ENCODE data around the gene ADGRF4.
"Not testable (repeated sequence)": the region's sequence is repeated elsewhere in the genome, so short reads cannot be mapped to it uniquely, and the experiment has no call there.

Gene ADGRF4

DNA sequence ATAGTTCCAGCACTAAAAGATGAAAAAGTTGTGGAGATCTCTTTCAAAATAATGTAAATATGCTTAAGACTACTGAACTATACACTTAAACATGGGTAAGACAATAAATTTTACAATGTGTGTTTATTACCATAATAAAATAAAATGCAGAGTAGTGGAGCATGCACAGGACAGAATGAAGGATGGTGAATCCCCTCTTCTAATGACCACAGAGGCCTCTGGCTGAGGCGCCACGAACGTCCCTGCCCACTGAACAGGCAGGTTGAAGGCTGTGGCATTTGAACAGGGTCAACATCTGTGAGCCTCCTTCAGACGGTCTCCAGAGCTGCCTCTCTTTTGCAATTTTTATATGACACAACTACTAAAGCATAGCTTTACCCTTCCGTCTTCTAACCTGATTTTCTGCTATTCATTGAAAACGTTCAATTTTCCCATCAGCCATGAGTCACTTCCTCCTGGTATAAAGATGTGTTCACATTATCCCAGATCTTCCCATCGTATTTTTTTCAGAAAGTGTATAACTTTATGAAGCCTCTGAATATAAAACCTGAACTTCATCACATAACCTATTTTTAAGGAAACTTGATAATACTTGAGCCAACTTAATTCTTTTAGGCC lies 37.8 kb downstream of the ADGRF4 start:
- no peak for DNase-seq

GRCh38 chr6:47737406-47737805 lies 39.0 kb downstream of the ADGRF4 start:
- no peak for DNase-seq

DNA sequence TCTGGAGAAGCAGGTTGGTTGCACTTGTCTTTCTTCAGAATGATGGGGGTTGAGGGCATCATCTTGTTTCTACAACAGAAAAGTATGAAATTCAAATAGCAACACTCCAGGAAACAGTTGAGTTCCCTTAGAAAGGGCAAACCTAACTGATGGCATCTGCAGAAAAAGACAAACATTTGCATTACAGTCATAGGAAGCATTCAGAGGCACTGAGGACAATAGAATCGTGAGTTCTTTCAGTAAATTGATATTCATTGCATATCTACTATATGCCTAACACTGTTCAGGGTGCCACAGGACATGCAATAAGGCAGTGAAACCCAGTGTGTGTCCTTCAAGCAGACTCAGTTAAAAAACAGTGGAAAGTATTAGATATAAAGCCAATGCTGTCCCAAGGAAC lies 42.3 kb downstream of the ADGRF4 start:
- no peak for DNase-seq

DNA sequence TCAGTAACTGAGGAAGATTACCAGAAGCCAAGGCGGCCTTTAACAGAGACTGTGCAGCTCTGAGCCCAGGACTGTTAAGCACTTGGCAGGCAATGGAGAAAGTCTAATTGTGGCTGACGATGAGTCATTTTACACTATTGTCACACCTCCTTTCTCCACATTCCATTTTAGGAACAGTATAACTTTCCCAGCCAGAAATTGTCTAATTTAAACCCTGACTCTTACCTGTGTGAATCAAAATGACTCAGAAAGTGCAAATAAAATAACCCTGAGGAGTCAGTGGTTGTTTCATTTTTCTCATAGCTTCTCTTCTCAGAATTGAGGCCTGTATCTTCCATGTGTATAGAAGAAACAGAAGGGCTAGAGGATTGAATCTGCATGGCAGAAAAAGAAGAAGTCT lies 43.4 kb downstream of the ADGRF4 start:
- DNase-seq = no peak

DNA sequence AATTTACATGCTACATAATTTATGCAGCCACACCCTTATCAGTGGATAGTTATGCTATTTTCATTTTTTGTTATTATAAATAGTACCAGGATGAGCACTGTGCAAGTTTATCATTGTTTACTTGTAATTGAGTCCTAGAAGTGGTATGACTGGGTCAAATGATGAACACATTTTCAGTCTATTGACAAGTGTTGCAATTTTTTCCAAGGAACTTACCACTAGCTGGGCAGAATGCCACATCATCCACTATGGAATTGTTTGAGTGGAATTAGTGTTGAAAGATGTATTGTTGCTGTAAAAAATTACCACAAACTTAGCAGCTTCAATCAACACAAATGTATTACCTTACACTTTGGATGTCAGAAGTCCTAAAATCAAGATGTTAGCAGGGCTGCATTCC lies 45.4 kb downstream of the ADGRF4 start:
- DNase-seq = no peak

- not testable (repeated sequence) for DNase-seq
Measured at GRCh38 chr6:47745269-47745668, 46.9 kb downstream of the ADGRF4 start.

- DNase-seq = no peak
Measured at GRCh38 chr6:47749757-47750156, 51.4 kb downstream of the ADGRF4 start.

GRCh38 chr6:47752801-47753200 lies 54.4 kb downstream of the ADGRF4 start:
- DNase-seq = no peak

- DNase-seq = no peak
Measured at GRCh38 chr6:47759364-47759763, 61.0 kb downstream of the ADGRF4 start.

DNA sequence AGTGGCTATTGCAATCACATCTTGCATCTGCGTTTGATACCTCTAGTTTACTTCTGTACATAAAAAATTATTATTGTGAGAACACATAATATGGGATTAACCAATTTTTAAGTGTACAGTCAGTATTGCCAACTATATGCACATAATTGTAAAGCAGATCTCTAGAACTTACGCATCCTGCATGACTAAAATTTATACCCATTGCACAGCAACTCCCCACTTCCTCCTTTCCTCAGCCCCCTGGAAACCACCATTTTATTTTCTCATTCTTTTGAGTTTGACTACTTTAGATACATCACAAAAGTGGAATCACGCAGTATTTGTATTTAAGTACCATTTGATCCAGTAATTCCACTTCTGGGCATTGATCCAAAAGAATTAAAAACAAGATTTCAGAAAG lies 64.1 kb downstream of the ADGRF4 start:
- no peak for DNase-seq

DNA sequence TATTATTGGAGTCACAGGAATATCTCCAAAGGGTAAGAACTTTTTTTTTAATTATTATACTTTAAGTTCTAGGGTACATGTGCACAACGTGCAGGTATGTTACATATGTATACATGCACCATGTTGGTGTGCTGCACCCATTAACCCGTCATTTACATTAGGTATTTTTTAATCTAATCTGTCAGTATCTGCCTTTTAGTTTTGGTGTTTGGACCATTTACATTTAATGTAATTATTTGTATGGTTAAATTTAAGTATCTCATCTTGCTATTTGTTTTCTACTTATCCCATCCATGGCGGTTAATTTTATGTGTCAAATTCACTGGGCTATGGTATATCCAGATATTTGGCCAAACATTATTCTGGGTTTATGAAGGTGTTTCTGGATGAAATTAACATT lies 68.1 kb downstream of the ADGRF4 start:
- no peak for DNase-seq

DNA sequence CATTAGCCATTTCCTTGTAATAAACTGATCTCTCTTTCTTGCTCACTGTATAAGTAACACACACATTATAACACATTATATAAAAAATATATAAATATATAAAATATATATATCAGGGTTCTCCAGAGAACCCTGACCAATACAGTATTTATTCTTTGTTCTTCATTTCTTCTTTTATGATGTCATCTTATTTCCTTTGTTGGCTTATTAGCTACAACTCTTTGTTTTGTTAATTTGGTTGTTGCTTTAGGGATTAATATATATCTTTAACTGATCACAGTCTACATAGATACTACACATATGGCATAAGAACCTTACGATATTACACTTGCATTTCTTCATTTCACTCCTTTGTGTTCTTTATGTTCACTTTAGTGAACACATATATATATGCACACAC lies 68.7 kb downstream of the ADGRF4 start:
- DNase-seq = no peak

- DNase-seq = no peak
Measured at GRCh38 chr6:47769982-47770381, 71.6 kb downstream of the ADGRF4 start.

Data from activated gamma-delta T cell (primary cell).